Neutrophil (primary cell): ENCODE data around the gene IFITM10.
A peak's percentile ranks its signal among the peaks of the same experiment; 100 is the strongest.

Source experiments
- H3K27ac ChIP-seq: fragments of 200-600 bp; sonication (generic); 2 replicates; pipeline ENCODE4 v1.5.1; 2016; ENCODE audit warnings: mild to moderate bottlenecking, moderate library complexity
- H3K27me3 ChIP-seq: fragments of 200-600 bp; sonication (generic); 2 replicates; pipeline ENCODE4 v1.6.0; 2016; ENCODE audit warnings: mild to moderate bottlenecking
- H3K36me3 ChIP-seq: fragments of 200-600 bp; sonication (generic); 2 replicates; pipeline ENCODE4 v1.5.1; 2017
- H3K4me1 ChIP-seq, 2 experiments: fragments of 200-600 bp in 1 of 2; sonication (generic) in 1 of 2; 1 replicate in 1 of 2; 2 replicates in 1 of 2; pipeline versions ENCODE4 v1.5.1 to v1.6.1; 2013 to 2016; ENCODE audit warnings: low read depth in 1 of 2, low read length in 1 of 2, mild to moderate bottlenecking in 1 of 2, moderate library complexity in 1 of 2; ENCODE audit not compliant: control insufficient read depth in 1 of 2, insufficient read depth in 1 of 2
- H3K4me3 ChIP-seq, 2 experiments: fragments of 200-600 bp in 1 of 2; sonication (generic) in 1 of 2; 1 replicate in 1 of 2; 2 replicates in 1 of 2; pipeline ENCODE4 v1.5.1; 2013 to 2016; ENCODE audit warnings: low read depth in 1 of 2, low read length in 1 of 2, mild to moderate bottlenecking in 1 of 2, moderate library complexity in 1 of 2
- H3K9me3 ChIP-seq: fragments of 200-600 bp; sonication (generic); 2 replicates; pipeline ENCODE4 v1.5.1; 2016
- CTCF ChIP-seq: fragments of 200-600 bp; sonication (generic); IDR thresholded peaks from 2 replicates; pipeline ENCODE4 v1.5.1; 2016; ENCODE audit warnings: antibody characterized with exemption

The IFITM10 gene

DNA sequence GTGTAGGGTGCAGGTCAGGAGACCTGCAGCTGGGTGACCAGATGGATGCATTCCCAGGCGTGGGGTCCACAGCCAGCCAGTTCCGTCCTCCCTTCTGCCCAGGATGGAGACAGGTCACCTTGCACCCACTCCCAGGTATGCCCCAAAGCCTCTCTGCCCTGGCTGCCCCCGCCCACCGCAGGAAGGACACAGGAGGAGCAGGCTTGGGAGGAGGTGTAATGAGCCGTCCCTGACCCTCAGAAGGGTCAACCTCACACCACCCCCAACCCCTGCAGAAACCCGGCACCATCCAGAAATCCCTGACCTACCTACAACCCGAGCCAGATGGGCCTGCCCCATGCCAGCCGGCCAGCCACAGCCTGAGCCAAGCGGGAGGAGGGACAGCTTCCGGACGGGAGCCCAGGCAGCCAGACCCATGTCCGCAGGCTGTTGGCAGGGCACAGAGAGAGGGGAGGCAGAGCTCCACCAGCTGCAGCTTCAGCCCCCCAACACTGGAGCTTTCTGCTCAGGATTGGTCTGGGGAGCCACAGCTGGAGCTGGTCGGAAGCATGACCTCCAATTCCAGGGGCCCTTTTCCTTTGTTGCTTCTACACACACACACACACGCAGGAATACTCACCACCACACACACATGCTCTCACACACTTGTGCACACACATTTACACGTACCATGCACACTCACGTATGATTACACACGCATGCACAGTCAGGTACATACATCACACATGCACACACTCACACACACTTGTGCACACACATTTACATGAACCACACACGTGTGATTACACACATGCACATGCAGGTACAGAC lies 5.3 kb downstream of the IFITM10 start:
- peaks cover 38% of the 10 kb centered on the region for H3K36me3 ChIP-seq
- peaks cover 19 to 46% of the 10 kb centered on the region in 2 experiments for H3K4me1 ChIP-seq
- peak overlapping the region; percentile 28 for H3K27ac ChIP-seq
- no peak for TF ChIP-seq CTCF
- no peak overlapping the region for H3K4me3 ChIP-seq
- H3K9me3 ChIP-seq = no peaks in the 10 kb centered on the region
- peaks cover 55% of the 10 kb centered on the region for H3K27me3 ChIP-seq

DNA sequence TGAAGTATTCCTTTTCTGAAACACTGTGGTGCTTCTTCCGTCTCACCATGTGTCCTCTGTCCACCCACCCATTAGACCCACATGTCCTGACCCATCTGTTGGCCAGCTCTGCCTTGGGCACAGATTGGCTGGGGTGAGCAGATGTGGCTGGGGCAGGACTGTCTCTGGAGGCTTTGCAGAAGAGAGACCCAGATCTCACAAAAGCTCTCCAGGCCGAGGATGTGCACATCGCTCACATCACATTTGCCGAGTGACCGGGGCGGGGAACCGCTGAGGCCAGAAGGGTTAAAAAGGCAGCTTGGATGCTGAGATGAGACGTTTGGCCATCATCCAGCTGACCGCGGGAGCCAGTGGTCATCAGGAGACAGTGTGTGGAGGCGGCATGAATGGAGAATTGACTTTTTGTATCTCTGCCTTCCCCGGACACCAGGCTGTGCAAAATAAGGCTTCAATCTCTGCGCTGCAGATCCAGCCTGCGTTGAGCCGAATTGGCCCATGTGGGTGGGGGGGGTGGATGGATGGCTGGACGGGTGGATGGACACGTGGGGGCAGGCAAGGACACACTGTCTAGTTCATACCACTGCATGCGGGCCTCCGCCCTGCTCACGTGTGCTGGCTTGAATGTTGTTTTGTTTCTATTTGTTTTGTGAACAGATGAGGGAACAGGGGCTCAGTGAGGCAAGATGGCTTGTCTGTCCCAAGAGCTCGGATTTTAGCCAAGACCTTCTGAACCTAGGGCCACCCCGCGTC lies 6.1 kb downstream of the IFITM10 start:
- Histone ChIP-seq H3K36me3 (peaks cover 38% of the 10 kb centered on the region), H3K4me3 (no peak overlapping the region), H3K27me3 (peaks cover 55% of the 10 kb centered on the region), H3K27ac (peak overlapping the region; percentile 28), H3K4me1 (peaks cover 12 to 39% of the 10 kb centered on the region in 2 experiments), H3K9me3 (no peaks in the 10 kb centered on the region)
- no peak for TF ChIP-seq CTCF

DNA sequence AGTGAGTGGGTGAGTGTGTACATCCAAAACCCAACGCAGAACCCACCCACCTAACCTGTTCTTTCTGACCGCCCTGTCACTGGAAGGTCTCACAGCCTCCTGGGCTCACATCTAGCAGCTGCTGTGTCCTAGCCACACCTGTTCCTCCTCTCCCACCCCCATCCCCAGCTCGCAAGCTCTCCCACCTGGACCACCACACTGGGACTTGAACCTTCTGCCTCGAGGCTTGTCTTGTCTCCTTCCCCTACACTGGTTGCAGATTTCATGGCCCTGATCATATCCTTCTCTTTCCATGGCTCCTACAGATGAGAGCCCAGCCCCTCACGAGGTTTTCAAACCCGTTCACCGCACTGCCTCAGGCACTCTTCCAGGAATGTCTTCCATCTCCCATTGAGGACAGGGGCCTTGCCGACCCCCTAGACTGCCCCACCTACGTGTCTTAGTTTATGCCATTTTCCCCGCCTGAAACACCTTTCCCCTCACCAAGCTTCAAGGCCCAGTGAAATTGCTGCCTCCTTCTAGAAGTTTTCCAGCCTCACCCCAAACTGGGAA lies 6.7 kb downstream of the IFITM10 start:
- H3K36me3 ChIP-seq = peaks cover 38% of the 10 kb centered on the region
- peaks cover 12 to 32% of the 10 kb centered on the region in 2 experiments for H3K4me1 ChIP-seq
- no peak overlapping the region for H3K4me3 ChIP-seq
- TF ChIP-seq CTCF = no peak
- peak overlapping the region; percentile 28 for H3K27ac ChIP-seq
- H3K27me3 ChIP-seq = peaks cover 52% of the 10 kb centered on the region
- H3K9me3 ChIP-seq = no peaks in the 10 kb centered on the region

- no peak overlapping the region for H3K27ac ChIP-seq
- H3K4me1 ChIP-seq = peaks cover 12 to 26% of the 10 kb centered on the region in 2 experiments
- H3K36me3 ChIP-seq = peaks cover 38% of the 10 kb centered on the region
- H3K4me3 ChIP-seq = no peak overlapping the region
- no peaks in the 10 kb centered on the region for H3K9me3 ChIP-seq
- peaks cover 47% of the 10 kb centered on the region for H3K27me3 ChIP-seq
- no peak for TF ChIP-seq CTCF
Measured at GRCh38 chr11:1742869-1743584, 7.4 kb downstream of the IFITM10 start.

- H3K4me3 ChIP-seq = no peak overlapping the region
- no peak overlapping the region for H3K27ac ChIP-seq
- no peaks in the 10 kb centered on the region for H3K9me3 ChIP-seq
- peaks cover 33% of the 10 kb centered on the region for H3K36me3 ChIP-seq
- peaks cover 12 to 19% of the 10 kb centered on the region in 2 experiments for H3K4me1 ChIP-seq
- H3K27me3 ChIP-seq = peaks cover 47% of the 10 kb centered on the region
- no peak for TF ChIP-seq CTCF
Measured at GRCh38 chr11:1742371-1742770, 8.0 kb downstream of the IFITM10 start.
